Inflammatory macrophage treated with lipopolysaccharide for 1 hour (primary cell): ENCODE results near the gene PHLPP1.

Experiments used
- DNase-seq, 2 donors: peaks; one replicate each; pipeline ENCODE4 v3.0.0-alpha.2; 2020 to 2022

PHLPP1 gene

GRCh38 chr18:63025251-63026090, 310.1 kb downstream of the PHLPP1 start:
- DNase-seq: no peak

DNA sequence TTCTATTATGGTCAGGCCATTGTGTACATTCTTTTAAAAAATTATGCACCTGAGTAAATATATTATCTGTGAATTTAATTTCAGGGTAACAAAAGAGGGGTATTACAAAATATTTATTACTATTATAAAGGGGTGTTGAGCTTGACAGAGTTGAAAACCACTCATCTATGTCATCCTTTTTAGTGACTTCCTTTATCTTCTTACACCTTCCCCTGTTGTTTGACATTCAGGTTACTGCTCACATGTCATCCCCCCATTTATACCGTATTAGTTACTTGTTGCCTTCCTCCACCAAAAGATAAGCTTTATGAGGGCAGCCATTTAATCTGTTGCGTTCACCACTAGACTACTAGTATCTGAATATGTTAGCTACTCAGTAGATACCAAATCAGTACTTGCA, 313.0 kb downstream of the PHLPP1 start:
- no peak for DNase-seq
